ENCODE data around the gene CPNE5.

- no peak for TF ChIP-seq EZH2 (IDR thresholded peaks at IDR 0.05; ENCODE audit: low read length)
- TF ChIP-seq CTCF (optimal IDR thresholded peaks at IDR 0.05 in 1 of 3, IDR thresholded peaks at IDR 0.05 in 1 of 3, conservative IDR thresholded peaks at IDR 0.05 in 1 of 3; ENCODE audit: extremely low read depth in 1 of 3, insufficient read depth in 2 of 3, low read length in 3 of 3) = no peak
These were observed 95.0 kb downstream of the CPNE5 start for GRCh38 chr6:36744304-36744673.

Data from keratinocyte (primary cell).